B cell (primary cell): ENCODE measurements around the gene INPP5J. TPM values are rescaled to one million over a fixed set of nuclear protein-coding genes. Genes with fewer than 3 reads are reported as not detected.

Experiments
- ATAC-seq: fragments of 200-7000 bp; cut with Tn5 transposase; one replicate; pipeline ENCODE4 v1.10.0; 2021; ENCODE audit warnings: low read depth, mild to moderate bottlenecking, moderate number of reproducible peaks, moderate library complexity
- CTCF ChIA-PET: fragments of 350-600 bp; sonication (Branson Sonifier 250); formaldehyde crosslinking; loops from one replicate; lab custom pipeline; 2021; ENCODE audit warnings: antibody characterized with exemption, inconsistent platforms; lab: Charles Lee
- POLR2A ChIA-PET: fragments of 350-600 bp; sonication (Branson Sonifier 250); formaldehyde crosslinking; loops from one replicate; lab custom pipeline; 2021; ENCODE audit warnings: antibody characterized with exemption; lab: Charles Lee
- DNase-seq: peaks from one replicate; pipeline ENCODE4 v3.0.0; 2013
- H2AFZ ChIP-seq: 2 replicates; pipeline ENCODE4 v1.6.1; 2012; ENCODE audit warnings: mild to moderate bottlenecking, low read depth, low read length; ENCODE audit not compliant: insufficient read depth, poor library complexity, severe bottlenecking
- H3K27ac ChIP-seq, 2 donors: 1 replicate in 1 of 2; 2 replicates in 1 of 2; pipeline ENCODE4 v1.5.1; 2012 to 2013; ENCODE audit warnings: low read length in 2 of 2, mild to moderate bottlenecking in 2 of 2, moderate library complexity in 1 of 2
- H3K27me3 ChIP-seq, 4 experiments: fragments of 200-600 bp in 1 of 4; sonication (generic) in 1 of 4; replicated peaks in 1 of 4; 1 replicate in 2 of 4; 2 replicates in 2 of 4; pipeline versions ENCODE4 v1.6.1 to v1.7.0; 2013 to 2016; ENCODE audit warnings: low read length in 3 of 4, mild to moderate bottlenecking in 2 of 4, mixed read lengths in 1 of 4, moderate library complexity in 1 of 4; ENCODE audit not compliant: insufficient read depth in 4 of 4, control insufficient read depth in 3 of 4; ENCODE audit errors: control extremely low read depth in 1 of 4
- H3K36me3 ChIP-seq, 2 experiments: replicated peaks in 1 of 2; 1 replicate in 1 of 2; 2 replicates in 1 of 2; pipeline versions ENCODE4 v1.6.1 to v1.7.1; 2013; ENCODE audit warnings: low read length in 1 of 2; ENCODE audit not compliant: insufficient read depth in 2 of 2, control insufficient read depth in 1 of 2; ENCODE audit errors: control extremely low read depth in 1 of 2, extremely low read depth in 1 of 2
- H3K4me1 ChIP-seq, 2 donors: fragments of 200-600 bp in 1 of 2; sonication (generic) in 1 of 2; 1 replicate in 1 of 2; 2 replicates in 1 of 2; pipeline versions ENCODE4 v1.5.1 to v1.6.1; 2013 to 2017; ENCODE audit warnings: low read length in 2 of 2; ENCODE audit not compliant: control insufficient read depth in 2 of 2, insufficient read depth in 2 of 2
- H3K4me2 ChIP-seq: replicated peaks from 2 replicates; pipeline ENCODE3; 2012; ENCODE audit warnings: mild to moderate bottlenecking, low read depth, low read length; ENCODE audit not compliant: poor library complexity, severe bottlenecking
- H3K4me3 ChIP-seq, 5 experiments: fragments of 200-600 bp in 1 of 5; sonication (generic) in 1 of 5; 1 replicate in 3 of 5; 2 replicates in 2 of 5; pipeline versions ENCODE4 v1.5.1 to v1.7.0; 2011 to 2016; ENCODE audit warnings: low read length in 4 of 5, mild to moderate bottlenecking in 4 of 5, low read depth in 2 of 5, control low read depth in 1 of 5, moderate library complexity in 1 of 5; ENCODE audit not compliant: insufficient read depth in 1 of 5; ENCODE audit errors: control extremely low read depth in 1 of 5, extremely low read depth in 1 of 5
- H3K79me2 ChIP-seq: fragments of 200-600 bp; sonication (generic); one replicate; pipeline ENCODE4 v1.6.0; 2016; ENCODE audit warnings: low read length; ENCODE audit not compliant: control insufficient read depth, insufficient read depth
- H3K9ac ChIP-seq: fragments of 200-600 bp; sonication (generic); 2 replicates; pipeline ENCODE4 v1.6.1; 2017; ENCODE audit warnings: mild to moderate bottlenecking, low read length, moderate library complexity
- H3K9me3 ChIP-seq, 3 donors: one replicate each; pipeline versions ENCODE4 v1.6.1 to v1.7.1; 2013; ENCODE audit warnings: low read length in 2 of 3; ENCODE audit not compliant: control insufficient read depth in 2 of 3, insufficient read depth in 1 of 3; ENCODE audit errors: control extremely low read depth in 1 of 3
- H4K20me1 ChIP-seq: 2 replicates; pipeline ENCODE4 v1.6.0; 2012; ENCODE audit warnings: mild to moderate bottlenecking, low read length; ENCODE audit not compliant: insufficient read depth, control insufficient read depth, poor library complexity, severe bottlenecking
- H3K27ac Mint-ChIP-seq: one replicate; pipeline ENCODE4 v1.8.0; 2021; ENCODE audit warnings: mixed read lengths
- H3K27me3 Mint-ChIP-seq: one replicate; pipeline ENCODE4 v1.8.0; 2021; ENCODE audit warnings: mixed read lengths
- H3K4me1 Mint-ChIP-seq: one replicate; pipeline ENCODE4 v1.8.0; 2021; ENCODE audit warnings: mixed read lengths
- H3K4me3 Mint-ChIP-seq: one replicate; pipeline ENCODE4 v1.8.0; 2021; ENCODE audit warnings: mixed read lengths
- H3K9me3 Mint-ChIP-seq: one replicate; pipeline ENCODE4 v1.8.0; 2022; ENCODE audit warnings: mixed read lengths; ENCODE audit not compliant: insufficient read depth
- EZH2 ChIP-seq: IDR thresholded peaks from 2 replicates; pipeline ENCODE4 v1.6.1; 2012; ENCODE audit warnings: borderline replicate concordance, low read depth, mild to moderate bottlenecking, moderate library complexity, low read length; ENCODE audit not compliant: insufficient read depth, poor library complexity, severe bottlenecking
- WGBS: methylation state at CpG from one replicate; pipeline ENCODE4 v1.1.5; 2013; ENCODE audit warnings: missing lambda C conversion rate; ENCODE audit not compliant: insufficient coverage; 5-methylcytosine and 5-hydroxymethylcytosine counted together
- intact Hi-C: fragments of 100-400 bp; cut with micrococcal nuclease; formaldehyde crosslinking; loops from one replicate; pipeline ENCODE4 v1.10.0; 2022
- polyA plus RNA-seq: library from polyadenylated mRNA; depleted of rRNA; stranded (reverse); fragments of >200 nt; gene quantifications from 2 replicates; pipeline ENCODE4 v1.2.3, GENCODE V29; 2012
- small RNA-seq: library from RNA; depleted of rRNA; stranded (forward); fragments of <200 nt; gene quantifications from one replicate; pipeline ENCODE3, GENCODE V24; 2012; ENCODE audit warnings: low replicate concordance, low read depth; ENCODE audit not compliant: insufficient read length
- total RNA-seq, 2 donors: library from RNA; stranded (reverse); fragments of 120-200 nt in 1 of 2; gene quantifications; 1 replicate in 1 of 2; 2 replicates in 1 of 2; pipeline versions ENCODE4 v1.2.3 to v1.2.4, GENCODE V29; 2013 to 2022
- TF ChIP-seq, protein P1 (sequence below): fragments of 200-600 bp; IDR thresholded peaks from one replicate; pipeline ENCODE4 v1.8.0; 2022; ENCODE audit warnings: antibody characterized with exemption, mild to moderate bottlenecking

INPP5J gene
- total and polyA plus RNA-seq, 2 donors (not counting 1 experiment from before 2014, with no cell fraction given) = 0.07 to 0.52 TPM

DNA sequence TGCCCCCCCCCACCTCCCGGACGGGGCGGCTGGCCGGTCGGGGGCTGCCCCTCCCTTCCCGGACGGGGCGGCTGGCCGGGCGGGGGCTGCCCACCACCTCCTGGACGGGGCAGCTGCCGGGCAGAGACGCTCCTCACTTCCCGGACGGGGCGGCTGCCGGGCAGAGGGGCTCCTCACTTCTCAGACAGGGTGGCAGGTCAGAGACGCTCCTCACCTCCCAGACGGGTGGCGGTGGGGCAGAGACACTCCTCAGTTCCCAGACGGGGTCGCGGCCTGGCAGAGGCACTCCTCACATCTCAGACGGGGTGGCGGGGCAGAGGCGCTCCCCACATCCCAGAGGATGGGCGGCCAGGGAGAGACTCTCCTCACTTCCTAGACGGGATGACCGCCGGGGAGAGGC, 61.2 kb downstream of the INPP5J start:
- peaks cover 2% of the 10 kb centered on the region for H3K4me1 Mint-ChIP-seq
- no peak overlapping the region for H3K4me3 ChIP-seq
- ATAC-seq (no peak), DNase-seq (no peak)
- H3K4me1 ChIP-seq = no peaks in the 10 kb centered on the region
- CTCF ChIA-PET = no interaction called here
- peaks cover 0 to 31% of the 10 kb centered on the region in 2 experiments for H3K36me3 ChIP-seq
- no peak overlapping the region for H3K9ac ChIP-seq
- peaks cover 18% of the 10 kb centered on the region for H4K20me1 ChIP-seq
- peaks cover 22% of the 10 kb centered on the region for H3K79me2 ChIP-seq
- peaks cover 0 to 6% (median 3%) of the 10 kb centered on the region in 3 donors for H3K9me3 ChIP-seq
- no peak overlapping the region for H2AFZ ChIP-seq
- H3K9me3 Mint-ChIP-seq = no peaks in the 10 kb centered on the region
- intact Hi-C loops = no loop called here
- H3K27me3 Mint-ChIP-seq = no peaks in the 10 kb centered on the region
- no peak overlapping the region for H3K27ac Mint-ChIP-seq
- no peak overlapping the region for H3K4me2 ChIP-seq
- WGBS = 95% methylated on average over 19 of the region's 30 CpGs
- no peak overlapping the region for H3K27ac ChIP-seq
- no peak overlapping the region for H3K4me3 Mint-ChIP-seq
- POLR2A ChIA-PET = no interaction called here
- no peaks in the 10 kb centered on the region for H3K27me3 ChIP-seq
- TF ChIP-seq EZH2 = no peak
- TF ChIP-seq, protein P1, sequence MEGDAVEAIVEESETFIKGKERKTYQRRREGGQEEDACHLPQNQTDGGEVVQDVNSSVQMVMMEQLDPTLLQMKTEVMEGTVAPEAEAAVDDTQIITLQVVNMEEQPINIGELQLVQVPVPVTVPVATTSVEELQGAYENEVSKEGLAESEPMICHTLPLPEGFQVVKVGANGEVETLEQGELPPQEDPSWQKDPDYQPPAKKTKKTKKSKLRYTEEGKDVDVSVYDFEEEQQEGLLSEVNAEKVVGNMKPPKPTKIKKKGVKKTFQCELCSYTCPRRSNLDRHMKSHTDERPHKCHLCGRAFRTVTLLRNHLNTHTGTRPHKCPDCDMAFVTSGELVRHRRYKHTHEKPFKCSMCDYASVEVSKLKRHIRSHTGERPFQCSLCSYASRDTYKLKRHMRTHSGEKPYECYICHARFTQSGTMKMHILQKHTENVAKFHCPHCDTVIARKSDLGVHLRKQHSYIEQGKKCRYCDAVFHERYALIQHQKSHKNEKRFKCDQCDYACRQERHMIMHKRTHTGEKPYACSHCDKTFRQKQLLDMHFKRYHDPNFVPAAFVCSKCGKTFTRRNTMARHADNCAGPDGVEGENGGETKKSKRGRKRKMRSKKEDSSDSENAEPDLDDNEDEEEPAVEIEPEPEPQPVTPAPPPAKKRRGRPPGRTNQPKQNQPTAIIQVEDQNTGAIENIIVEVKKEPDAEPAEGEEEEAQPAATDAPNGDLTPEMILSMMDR = no peak

Small RNA genes lying within 50 kb of the gene (small RNA-seq; reads per million reads assigned to genes)
- gene MIR3928 = not detected

Other genes with a start within 250 kb of the INPP5J start
- gene MORC2, start 154.2 kb upstream of the INPP5J start, total RNA-seq = 25.0 and 26.4 TPM in 2 replicates
- gene MORC2, start 154.2 kb upstream of the INPP5J start, polyA plus RNA-seq = 10.1 and 12.1 TPM in 2 replicates
- 110 and 119 TPM in 2 replicates for gene TUG1, start 153.7 kb upstream of the INPP5J start, total RNA-seq
- gene TUG1, start 153.7 kb upstream of the INPP5J start, polyA plus RNA-seq = 78.9 and 82.6 TPM in 2 replicates
- gene SMTN, start 41.6 kb upstream of the INPP5J start, total RNA-seq = 4.0 and 4.7 TPM in 2 replicates
- 5.3 and 7.0 TPM in 2 replicates for gene SMTN, start 41.6 kb upstream of the INPP5J start, polyA plus RNA-seq
- 18.4 and 23.6 TPM in 2 replicates for gene SELENOM, start 15.4 kb upstream of the INPP5J start, total RNA-seq
- gene SELENOM, start 15.4 kb upstream of the INPP5J start, polyA plus RNA-seq = 29.9 and 43.3 TPM in 2 replicates
- gene PLA2G3, start 17.5 kb downstream of the INPP5J start, total RNA-seq = not detected in 2 replicates
- not detected in 2 replicates for gene PLA2G3, start 17.5 kb downstream of the INPP5J start, polyA plus RNA-seq
- gene RNF185, start 37.2 kb downstream of the INPP5J start, total RNA-seq = 23.0 and 24.6 TPM in 2 replicates
- 9.4 and 12.8 TPM in 2 replicates for gene RNF185, start 37.2 kb downstream of the INPP5J start, polyA plus RNA-seq
- gene LIMK2, start 89.3 kb downstream of the INPP5J start, total RNA-seq = 16.3 and 20.2 TPM in 2 replicates
- 6.8 and 7.4 TPM in 2 replicates for gene LIMK2, start 89.3 kb downstream of the INPP5J start, polyA plus RNA-seq
- 89.2 and 92.9 TPM in 2 replicates for gene PIK3IP1, start 169.5 kb downstream of the INPP5J start, total RNA-seq
- 89.8 and 115 TPM in 2 replicates for gene PIK3IP1, start 169.5 kb downstream of the INPP5J start, polyA plus RNA-seq
- 47.0 and 47.4 TPM in 2 replicates for gene PATZ1, start 223.4 kb downstream of the INPP5J start, total RNA-seq
- gene PATZ1, start 223.4 kb downstream of the INPP5J start, polyA plus RNA-seq = 35.1 and 35.6 TPM in 2 replicates